NK-92 treated with Interleukin-12 subunit alpha and Interleukin-12 subunit beta, amount 100 ng/mL, for 24 hours (cell line): Measurements from ENCODE around the gene CCDC148.

Source experiments
- DNase-seq: peaks from one replicate; lab custom pipeline; 2025; lab: John Stamatoyannopoulos, UW

The CCDC148 gene

DNA sequence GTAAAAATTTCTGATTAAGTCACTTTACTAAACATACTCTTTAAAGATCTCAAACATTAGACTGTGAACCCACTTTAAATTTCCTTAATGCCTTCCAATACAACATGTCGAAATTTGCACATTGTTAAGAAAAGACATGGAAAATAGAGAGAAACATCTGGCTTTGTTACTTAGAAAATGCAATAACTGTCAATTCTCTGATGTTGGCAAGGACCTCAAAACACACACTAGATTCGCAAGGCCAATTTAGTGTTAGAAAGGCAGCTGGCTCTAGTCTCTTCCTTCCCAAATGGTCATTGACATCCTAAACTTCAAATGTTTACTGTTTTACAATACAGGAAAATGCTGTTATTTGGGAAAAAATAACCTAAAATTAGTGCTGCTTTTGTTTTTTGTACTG, 244.3 kb downstream of the CCDC148 start:
- no peak for DNase-seq

- DNase-seq: no peak
These were observed 245.1 kb downstream of the CCDC148 start for GRCh38 chr2:158211502-158211901.

DNA sequence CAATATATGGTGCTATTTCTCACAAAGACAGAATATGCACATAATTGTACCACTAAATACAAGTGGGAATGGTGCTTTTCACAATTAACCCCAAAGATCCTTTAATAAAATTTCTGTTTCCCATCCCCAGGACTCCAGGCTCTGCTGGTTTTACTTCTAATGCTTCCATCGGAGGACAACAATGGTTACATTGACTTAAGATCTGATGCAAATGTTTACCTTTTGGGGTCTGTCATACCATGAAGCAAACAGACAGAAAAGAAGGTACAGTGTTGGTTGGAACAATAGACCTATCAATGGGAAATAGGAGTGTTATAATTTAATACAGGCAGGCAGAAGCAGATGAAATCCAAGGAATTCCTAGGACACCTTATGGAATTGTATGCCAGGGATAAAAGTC, 249.2 kb downstream of the CCDC148 start:
- DNase-seq: no peak

DNA sequence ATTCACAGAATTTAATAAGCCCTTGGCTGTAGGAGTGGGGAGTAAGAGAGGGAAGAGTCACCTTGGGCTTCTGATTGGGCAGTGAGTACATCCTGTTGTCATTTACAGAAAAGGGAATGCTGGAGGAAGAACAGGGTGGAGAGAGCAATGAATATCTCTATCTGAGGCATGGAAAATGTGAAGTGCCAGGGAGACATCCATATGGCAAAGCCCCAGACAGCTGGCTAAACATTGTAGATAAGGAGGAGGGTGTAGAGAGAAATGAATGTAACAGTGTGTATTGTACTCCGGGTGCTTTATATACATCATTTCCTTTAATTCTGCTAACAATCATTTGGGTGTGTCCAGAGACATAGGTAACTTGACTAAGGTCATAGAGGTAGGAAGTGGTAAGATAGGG, 251.3 kb downstream of the CCDC148 start:
- no peak for DNase-seq

GRCh38 chr2:158204741-158205165, 251.8 kb downstream of the CCDC148 start:
- no peak for DNase-seq

GRCh38 chr2:158202161-158202815, 254.3 kb downstream of the CCDC148 start:
- DNase-seq: no peak

DNA sequence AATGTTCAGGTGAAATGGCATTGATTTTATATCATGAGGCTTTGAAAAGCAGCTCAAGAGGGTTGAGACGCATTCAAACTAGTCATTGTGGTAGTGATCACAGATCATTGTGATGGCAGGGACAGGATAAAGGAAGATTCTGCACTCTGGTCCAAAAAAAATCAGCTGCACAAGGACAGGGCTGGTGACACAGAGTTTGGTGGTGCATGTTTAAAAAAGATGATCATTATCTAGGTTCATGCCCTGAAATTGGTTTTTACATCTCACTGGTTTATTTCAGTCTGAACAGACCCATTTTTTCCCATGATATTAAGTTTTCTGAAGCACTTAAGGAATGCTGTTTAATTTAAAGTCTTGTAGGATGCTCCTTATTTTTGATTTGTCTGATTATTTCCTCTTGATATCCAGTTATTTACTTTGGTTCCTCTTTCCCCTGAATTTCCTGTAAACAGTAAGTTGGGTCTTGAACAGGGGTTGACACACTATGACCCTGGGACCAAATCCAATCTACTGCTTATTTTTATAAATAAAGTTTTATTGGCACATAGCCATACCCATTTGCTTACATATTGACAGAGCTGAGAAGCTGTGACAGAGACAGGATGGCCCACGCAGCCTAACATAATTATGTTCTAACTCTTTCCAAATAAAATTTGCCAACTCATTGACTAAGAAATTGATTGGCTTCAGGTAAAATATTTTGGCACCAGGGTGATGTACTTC, 256.5 kb downstream of the CCDC148 start:
- DNase-seq: no peak

DNA sequence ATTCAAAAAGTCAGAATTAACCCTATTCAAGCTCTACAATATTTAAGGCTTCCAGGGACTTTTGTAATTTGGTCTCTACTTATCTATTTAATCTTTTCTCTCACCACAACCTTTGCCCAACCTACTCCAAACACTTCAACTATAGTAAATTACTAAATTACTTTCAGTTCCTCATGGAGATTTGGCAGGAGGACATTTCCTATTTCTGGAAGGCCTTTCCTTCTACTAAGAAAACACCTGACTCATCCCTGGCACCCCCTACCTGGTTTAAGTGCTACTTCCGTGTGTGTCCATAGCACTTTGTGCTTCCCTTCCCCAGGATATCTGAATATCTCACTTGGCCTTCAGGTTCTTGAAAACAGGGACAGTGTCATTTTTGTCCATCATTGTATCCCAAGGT, 258.6 kb downstream of the CCDC148 start:
- no peak for DNase-seq

DNA sequence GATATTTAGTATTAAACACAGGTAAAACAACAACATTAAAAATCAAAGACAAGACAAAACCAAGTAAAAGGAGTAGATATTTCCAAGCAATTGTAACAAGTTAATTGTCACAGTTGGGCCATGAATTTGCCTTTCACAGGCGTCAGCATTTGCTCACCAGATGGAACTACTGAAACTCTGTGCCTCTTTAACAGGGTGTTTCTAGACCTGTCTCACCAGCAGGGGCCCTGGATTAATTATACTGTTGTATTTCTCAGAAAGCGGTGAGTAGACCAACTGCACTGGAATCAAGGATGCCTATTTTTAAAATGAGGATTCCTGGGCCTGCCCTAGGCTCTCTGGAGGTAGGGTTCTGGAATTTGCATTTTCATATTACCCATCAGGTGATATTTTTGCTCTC, 262.3 kb downstream of the CCDC148 start:
- no peak for DNase-seq

- DNase-seq: no peak
These were observed 263.8 kb downstream of the CCDC148 start for GRCh38 chr2:158192515-158193443.

GRCh38 chr2:158191076-158191895, 265.3 kb downstream of the CCDC148 start:
- no peak for DNase-seq

DNA sequence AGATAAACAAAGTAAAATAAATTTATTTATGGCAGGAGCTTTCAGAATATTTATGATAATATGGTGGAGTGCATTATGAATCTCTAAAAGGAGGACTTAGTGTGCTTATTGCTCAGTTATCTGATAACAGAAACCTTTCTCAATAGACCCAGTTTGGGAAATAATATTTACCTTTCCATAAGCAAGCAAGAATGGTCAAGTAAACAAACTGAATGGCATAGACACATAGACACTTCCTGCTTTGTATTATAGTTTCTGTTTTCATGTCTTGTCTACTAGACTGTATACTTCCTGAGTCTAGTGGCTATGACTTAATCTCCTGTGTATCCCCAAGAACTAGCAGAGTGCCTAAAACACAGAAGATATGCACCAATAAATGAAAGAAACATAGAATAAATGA, 267.0 kb downstream of the CCDC148 start:
- no peak for DNase-seq

DNA sequence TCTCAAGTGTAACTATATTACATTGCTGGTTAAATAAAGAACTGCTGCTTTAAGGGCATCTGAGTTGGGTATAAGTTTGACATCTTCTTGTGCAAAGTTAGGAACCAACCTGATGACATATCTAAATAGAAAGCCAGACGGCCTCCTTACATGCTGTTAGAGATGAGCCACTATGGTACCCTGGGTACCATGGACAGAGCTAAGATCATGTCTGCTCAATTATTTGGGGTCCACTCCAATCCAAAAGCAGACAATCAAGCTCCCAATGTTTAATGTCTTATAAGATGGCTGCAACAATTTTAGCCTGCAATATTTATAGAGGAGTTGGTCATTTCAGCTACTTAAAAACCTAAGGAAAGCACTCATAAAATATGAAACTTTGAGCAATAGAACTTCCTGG, 268.6 kb downstream of the CCDC148 start:
- no peak for DNase-seq

GRCh38 chr2:158184556-158185343, 271.8 kb downstream of the CCDC148 start:
- no peak for DNase-seq

- no peak for DNase-seq
These were observed 272.6 kb downstream of the CCDC148 start for GRCh38 chr2:158184001-158184400.

DNA sequence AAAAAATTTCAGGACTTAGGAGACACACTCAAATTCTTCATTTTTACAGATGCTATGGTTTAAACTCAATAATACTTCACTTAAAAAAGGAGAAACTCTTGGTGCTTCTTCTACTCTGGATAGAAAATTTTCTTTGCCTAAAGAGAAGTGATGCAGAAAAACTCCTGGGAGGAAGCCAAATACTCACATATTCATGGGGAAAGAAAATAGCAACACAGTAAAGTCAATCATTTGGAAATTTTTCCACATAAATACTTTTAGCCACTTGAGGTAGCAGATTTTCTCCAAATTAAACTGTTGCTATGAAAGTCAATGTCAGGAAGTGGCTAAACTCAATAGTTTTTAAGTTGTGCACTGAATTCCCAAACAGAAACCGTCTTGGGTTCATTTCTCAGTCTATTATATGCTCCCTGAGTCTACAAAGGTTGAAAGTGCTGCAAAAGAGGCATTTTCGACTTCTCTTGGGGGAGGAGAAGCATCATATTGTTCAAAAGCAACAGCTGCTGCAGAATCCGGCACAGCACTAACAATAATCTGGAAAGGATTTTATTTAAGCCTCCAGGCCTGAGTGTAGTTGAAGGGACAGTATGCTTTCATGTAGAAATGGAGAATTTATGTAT, 273.8 kb downstream of the CCDC148 start:
- DNase-seq: no peak

DNA sequence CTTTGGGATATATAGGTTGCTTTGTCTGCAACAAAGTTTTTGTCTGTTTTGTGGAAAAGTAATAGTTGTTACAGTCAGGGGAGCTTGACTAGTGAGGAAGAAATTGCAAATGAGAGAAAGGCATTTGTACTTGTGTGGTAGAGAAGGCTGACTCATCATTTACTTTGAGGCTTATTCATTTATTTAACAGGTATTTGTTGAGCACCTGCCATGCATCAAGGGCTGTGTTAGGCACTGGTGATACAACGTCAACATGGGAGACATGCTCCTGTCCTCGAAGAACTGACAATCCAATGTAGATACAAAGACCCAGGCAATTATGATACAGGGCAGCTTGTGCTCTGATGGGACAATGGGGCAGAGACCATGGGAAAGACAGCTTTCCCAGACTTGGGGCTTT, 275.4 kb downstream of the CCDC148 start:
- DNase-seq: no peak

GRCh38 chr2:158179660-158180059, 276.9 kb downstream of the CCDC148 start:
- no peak for DNase-seq

- DNase-seq: no peak
These were observed 277.9 kb downstream of the CCDC148 start for GRCh38 chr2:158178646-158179045.

GRCh38 chr2:158174956-158175355, 281.6 kb downstream of the CCDC148 start:
- no peak for DNase-seq

GRCh38 chr2:158174495-158174894, 282.1 kb downstream of the CCDC148 start:
- DNase-seq: no peak
